ENCODE measurements around the gene SHISA5. TPM values are rescaled to one million over a fixed set of nuclear protein-coding genes. Genes with fewer than 3 reads are reported as not detected.

Gene SHISA5, protein sequence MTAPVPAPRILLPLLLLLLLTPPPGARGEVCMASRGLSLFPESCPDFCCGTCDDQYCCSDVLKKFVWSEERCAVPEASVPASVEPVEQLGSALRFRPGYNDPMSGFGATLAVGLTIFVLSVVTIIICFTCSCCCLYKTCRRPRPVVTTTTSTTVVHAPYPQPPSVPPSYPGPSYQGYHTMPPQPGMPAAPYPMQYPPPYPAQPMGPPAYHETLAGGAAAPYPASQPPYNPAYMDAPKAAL
- total RNA-seq = 334 and 357 TPM in 2 replicates

DNA sequence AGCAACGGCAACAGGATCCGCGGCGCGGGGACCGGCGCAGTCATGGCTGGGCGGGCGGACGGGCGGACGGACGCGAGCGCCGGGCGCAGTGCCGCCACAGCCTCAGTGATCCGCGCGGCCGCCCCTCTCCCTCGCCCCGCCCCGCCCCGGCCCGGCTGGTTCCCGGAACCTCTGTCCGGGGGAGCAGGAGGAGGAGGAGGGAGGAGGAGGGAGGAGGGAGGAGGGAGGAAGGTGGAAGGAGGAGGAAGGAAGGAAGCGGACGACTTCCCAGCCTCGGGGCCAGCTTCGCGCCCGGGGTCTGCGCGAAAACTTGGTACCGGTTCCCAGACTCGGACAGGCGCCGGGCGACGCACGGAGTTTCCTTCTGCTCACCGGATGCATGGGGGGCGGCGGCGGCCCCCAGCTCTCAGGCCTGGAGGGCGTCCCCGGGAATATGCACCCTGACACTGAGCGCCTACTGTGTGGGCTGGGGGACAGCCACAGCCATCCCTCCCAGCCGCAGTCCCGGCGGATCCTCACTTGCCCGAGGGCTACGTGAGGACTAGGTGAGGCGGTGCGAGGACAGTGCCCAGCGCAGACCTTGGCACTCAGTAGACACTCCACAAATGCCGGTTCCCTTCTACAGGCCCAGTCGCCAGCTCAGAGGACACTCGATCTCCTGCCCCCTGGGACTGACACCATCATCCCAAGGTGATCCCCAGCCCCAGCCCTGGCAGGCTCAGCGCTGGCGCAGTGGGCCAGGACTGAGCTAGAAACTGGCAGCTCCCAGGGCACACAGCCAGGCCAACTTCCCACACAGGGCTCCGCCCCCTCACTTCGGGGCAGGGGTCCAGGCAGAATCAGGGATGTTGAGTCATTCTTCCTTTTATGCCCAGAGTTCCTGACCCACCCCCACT lies at the start of gene SHISA5:
Gene SHISA5, minus strand, starts transcription at position 124 of the 896 bp plus-strand sequence. Its CDS starts 80 bp downstream, at position 44.

DNA sequence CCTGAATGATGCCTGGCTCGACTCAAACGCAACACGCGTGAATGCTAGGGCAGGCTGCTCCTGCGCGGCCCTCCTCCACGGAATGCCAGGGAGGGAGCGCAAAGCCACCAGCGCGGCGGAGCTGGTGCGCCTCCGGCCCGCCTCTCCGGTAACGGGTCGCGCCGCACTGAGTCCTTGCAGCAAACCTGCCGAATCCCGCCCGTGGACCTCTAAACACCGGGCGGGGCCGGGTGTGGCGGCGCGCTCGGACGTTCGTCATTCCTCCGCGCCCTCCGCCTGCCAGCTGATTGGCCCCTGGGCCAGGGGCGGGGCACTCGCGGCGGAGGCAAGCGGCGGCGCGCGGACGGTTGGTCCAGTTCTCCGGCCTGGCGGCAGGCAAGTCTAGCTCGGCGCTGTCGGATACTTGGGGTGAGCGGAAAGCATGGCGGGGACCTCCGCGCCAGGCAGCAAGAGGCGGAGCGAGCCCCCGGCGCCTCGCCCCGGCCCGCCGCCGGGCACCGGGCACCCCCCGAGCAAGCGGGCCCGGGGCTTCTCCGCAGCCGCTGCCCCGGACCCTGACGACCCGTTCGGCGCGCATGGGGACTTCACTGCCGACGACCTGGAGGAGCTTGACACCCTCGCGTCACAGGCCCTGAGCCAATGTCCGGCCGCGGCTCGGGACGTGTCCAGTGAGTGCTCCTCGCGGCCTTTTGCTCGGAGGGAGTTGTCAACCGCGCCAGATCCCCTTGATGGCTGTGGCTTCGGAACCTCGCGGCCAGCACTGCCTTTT lies 57.4 kb downstream of the SHISA5 start, which contains the start of gene ATRIP:
Gene ATRIP, plus strand, starts transcription at position 313 of the 769 bp plus-strand sequence. Its CDS starts 109 bp downstream, at position 422.

DNA sequence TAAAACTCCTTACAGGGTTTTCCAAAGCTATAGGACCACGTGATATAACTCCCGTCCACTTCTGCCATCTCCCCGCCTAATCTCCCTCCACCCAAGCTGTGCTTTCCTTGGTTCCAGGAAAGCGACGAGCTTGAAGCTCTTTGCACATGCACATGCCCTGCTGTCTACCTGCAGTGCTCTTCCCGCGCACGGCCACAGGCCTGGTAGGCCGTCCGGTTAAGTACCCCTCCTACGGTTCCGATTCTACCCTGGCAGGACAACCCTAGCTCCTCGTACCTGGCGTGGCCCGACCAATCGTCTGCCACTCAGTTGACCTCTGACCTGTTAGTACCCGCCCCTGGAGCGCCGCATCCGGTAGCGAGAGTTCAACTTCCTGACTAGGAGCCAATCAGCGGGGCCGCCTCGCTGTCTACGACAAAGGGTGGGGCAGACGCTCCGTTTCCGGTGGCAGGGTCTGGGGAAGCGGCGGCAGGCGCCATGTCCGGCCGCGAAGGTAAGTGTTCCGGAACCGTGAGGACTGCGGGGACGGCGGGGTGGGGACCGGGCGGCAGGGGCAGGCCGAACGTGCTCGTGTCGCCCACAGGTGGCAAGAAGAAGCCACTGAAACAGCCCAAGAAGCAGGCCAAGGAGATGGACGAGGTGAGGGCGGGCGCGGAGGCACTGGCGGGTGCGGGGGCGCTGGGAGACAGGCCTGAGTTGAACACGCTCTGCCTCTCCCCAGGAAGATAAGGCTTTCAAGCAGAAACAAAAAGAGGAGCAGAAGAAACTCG lies 64.0 kb downstream of the SHISA5 start, which contains the start of the genes CCDC51 and TMA7:
Gene CCDC51, minus strand, starts transcription at position 300 of the 770 bp plus-strand sequence. CDS start 4,991 bp downstream, outside the sequence.
Gene TMA7, plus strand, starts transcription at position 438 of the 770 bp plus-strand sequence. Its CDS starts 40 bp downstream, at position 478.

DNA sequence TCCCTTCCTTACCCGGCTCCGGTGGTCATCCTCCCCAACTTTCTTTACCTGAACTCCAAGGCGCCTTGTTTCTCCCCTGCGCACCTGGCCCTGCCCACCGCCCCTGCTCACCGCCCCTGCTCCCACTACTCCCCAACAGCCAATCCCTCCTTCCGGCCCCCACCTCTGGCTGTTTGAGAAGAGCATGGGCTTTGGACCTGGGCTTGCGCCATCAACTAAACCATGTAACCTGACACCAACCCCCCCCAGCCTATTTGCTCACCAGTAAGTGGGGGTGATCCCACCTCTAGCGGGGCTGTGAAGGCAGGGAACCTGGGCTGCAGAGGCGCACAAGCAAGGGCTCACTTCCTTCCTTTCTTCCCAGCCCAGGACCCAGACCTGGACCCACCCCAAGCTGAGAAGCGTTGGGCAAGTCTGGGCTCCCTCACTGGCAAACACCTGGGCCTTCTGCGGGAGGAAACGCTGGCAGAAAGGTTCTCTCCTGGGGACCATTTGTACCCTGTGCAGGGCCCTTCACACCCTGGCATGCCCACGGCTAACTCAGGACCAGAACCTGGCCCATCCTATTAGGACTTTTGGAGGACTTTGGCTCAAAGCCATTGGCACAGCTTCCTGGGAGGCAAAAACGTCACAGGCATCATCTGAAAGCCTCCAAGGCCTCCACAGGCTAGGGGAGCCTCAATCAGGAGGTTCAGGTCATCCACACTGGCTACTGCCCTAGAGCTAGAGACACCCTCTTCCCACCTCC lies 73.8 kb downstream of the SHISA5 start, which contains the start of gene PLXNB1:
Gene PLXNB1, minus strand, starts transcription at position 127 of the 748 bp plus-strand sequence. CDS start 5,475 bp downstream, outside the sequence.

Other genes starting within 250 kb of the SHISA5 start
- gene NME6, start 202.8 kb downstream of the SHISA5 start, total RNA-seq = 25.6 and 27.3 TPM in 2 replicates
- not detected in 2 replicates for gene SPINK8, start 170.5 kb downstream of the SHISA5 start, total RNA-seq
- not detected in 2 replicates for gene FBXW12, start 132.0 kb downstream of the SHISA5 start, total RNA-seq
- gene PLXNB1, start 74.1 kb downstream of the SHISA5 start, total RNA-seq = 9.3 and 17.1 TPM in 2 replicates
- 18.2 and 20.7 TPM in 2 replicates for gene CCDC51, start 64.1 kb downstream of the SHISA5 start, total RNA-seq
- gene TMA7, start 63.9 kb downstream of the SHISA5 start, total RNA-seq = 536 and 642 TPM in 2 replicates
- gene ATRIP, start 57.4 kb downstream of the SHISA5 start, total RNA-seq = 6.9 and 8.8 TPM in 2 replicates
- gene PFKFB4, start 52.6 kb upstream of the SHISA5 start, total RNA-seq = 2.5 and 2.7 TPM in 2 replicates
- gene UCN2, start 59.6 kb upstream of the SHISA5 start, total RNA-seq = 0.10 TPM in 1 of 2 replicates, not detected in the other
- 0.13 and 0.15 TPM in 2 replicates for gene COL7A1, start 91.2 kb upstream of the SHISA5 start, total RNA-seq
- gene UQCRC1, start 105.5 kb upstream of the SHISA5 start, total RNA-seq = 294 and 341 TPM in 2 replicates
- gene TMEM89, start 117.6 kb upstream of the SHISA5 start, total RNA-seq = not detected in 2 replicates
- gene SLC26A6, start 131.3 kb upstream of the SHISA5 start, total RNA-seq = 15.7 and 24.5 TPM in 2 replicates
- 0.39 and 0.73 TPM in 2 replicates for gene CELSR3, start 158.7 kb upstream of the SHISA5 start, total RNA-seq
- 14.5 and 20.5 TPM in 2 replicates for gene NCKIPSD, start 181.7 kb upstream of the SHISA5 start, total RNA-seq
- gene IP6K2, start 213.0 kb upstream of the SHISA5 start, total RNA-seq = 42.6 and 44.2 TPM in 2 replicates